ENCODE measurements around the gene AP4B1.
"Not testable (repeated sequence)": the region's sequence is repeated elsewhere in the genome, so short reads cannot be mapped to it uniquely, and the experiment has no call there.

AP4B1 gene

GRCh38 chr1:113904674-113905434 lies at the start of gene AP4B1, which contains the start of gene DCLRE1B:
Gene AP4B1, minus strand, starts transcription at chr1:113904799. Its CDS starts 82 bp downstream, at chr1:113904717.
Gene DCLRE1B, plus strand, starts transcription at chr1:113905326. Its CDS starts 261 bp downstream, at chr1:113905587.
- peak; percentile 100 for DNase-seq

- DNase-seq = no peak
These were observed 47.1 kb upstream of the AP4B1 start for GRCh38 chr1:113951719-113952118.

GRCh38 chr1:113950908-113951307 lies 46.3 kb upstream of the AP4B1 start:
- DNase-seq = no peak

GRCh38 chr1:113949007-113949406 lies 44.4 kb upstream of the AP4B1 start:
- DNase-seq = no peak

- DNase-seq = not testable (repeated sequence)
These were observed 43.6 kb upstream of the AP4B1 start for GRCh38 chr1:113948151-113948550.

- DNase-seq = no peak
These were observed 42.9 kb upstream of the AP4B1 start for GRCh38 chr1:113947388-113948107.

GRCh38 chr1:113946678-113947387 lies 42.2 kb upstream of the AP4B1 start:
- peak; percentile 17 for DNase-seq

- no peak for DNase-seq
These were observed 41.5 kb upstream of the AP4B1 start for GRCh38 chr1:113946112-113946511.

GRCh38 chr1:113945329-113945728 lies 40.7 kb upstream of the AP4B1 start:
- DNase-seq = no peak

GRCh38 chr1:113943028-113943811 lies 38.6 kb upstream of the AP4B1 start:
- DNase-seq = no peak

- no peak for DNase-seq
These were observed 37.9 kb upstream of the AP4B1 start for GRCh38 chr1:113942527-113942926.

GRCh38 chr1:113941245-113941559 lies 36.6 kb upstream of the AP4B1 start:
- no peak for DNase-seq

GRCh38 chr1:113940365-113941244 lies 36.0 kb upstream of the AP4B1 start:
- DNase-seq = no peak

- DNase-seq = no peak
These were observed 33.6 kb upstream of the AP4B1 start for GRCh38 chr1:113938192-113938591.

GRCh38 chr1:113937146-113937545 lies 32.5 kb upstream of the AP4B1 start:
- DNase-seq = no peak

GRCh38 chr1:113935970-113936369 lies 31.4 kb upstream of the AP4B1 start:
- DNase-seq = no peak

GRCh38 chr1:113935176-113935575 lies 30.6 kb upstream of the AP4B1 start:
- no peak for DNase-seq

- DNase-seq = no peak
These were observed 30.0 kb upstream of the AP4B1 start for GRCh38 chr1:113934511-113935055.

GRCh38 chr1:113934006-113934405 lies 29.4 kb upstream of the AP4B1 start:
- DNase-seq = no peak

GRCh38 chr1:113931451-113931851 lies 26.9 kb upstream of the AP4B1 start:
- no peak for DNase-seq

GRCh38 chr1:113930499-113931161 lies 26.0 kb upstream of the AP4B1 start:
- no peak for DNase-seq

Measured in NCI-H510A treated with DMSO at 0.1 percent for 48 hours (cell line).